Esophagus muscularis mucosa (tissue), 4 donors: ENCODE results near the gene GFAP. TPM values are rescaled to one million over a fixed set of nuclear protein-coding genes. Genes with fewer than 3 reads are reported as not detected.

ENCODE experiments used
- DNase-seq: peaks from one replicate; pipeline ENCODE4 v3.0.0-alpha.2; 2017; ENCODE audit errors: extremely low spot score
- H3K27ac ChIP-seq, 4 donors: fragments of 200-600 bp; sonication (generic); replicated peaks in 1 of 4; 1 replicate in 3 of 4; 2 replicates in 1 of 4; pipeline ENCODE4 v1.5.1; 2016 to 2019; ENCODE audit warnings: mild to moderate bottlenecking in 1 of 4
- H3K27me3 ChIP-seq, 4 donors: fragments of 200-600 bp; sonication (generic); one replicate each; pipeline versions ENCODE4 v1.5.1 to v1.6.0; 2016 to 2019
- H3K36me3 ChIP-seq, 4 donors: fragments of 200-600 bp; sonication (generic); one replicate each; pipeline ENCODE4 v1.5.1; 2016 to 2019
- H3K4me1 ChIP-seq, 4 donors: fragments of 200-600 bp; sonication (generic); one replicate each; pipeline ENCODE4 v1.5.1; 2016 to 2019
- H3K4me3 ChIP-seq, 4 donors: fragments of 200-600 bp; sonication (generic); 1 replicate in 2 of 4; 2 replicates in 2 of 4; pipeline ENCODE4 v1.5.1; 2016 to 2019; ENCODE audit warnings: mild to moderate bottlenecking in 4 of 4, moderate library complexity in 1 of 4
- H3K9me3 ChIP-seq, 4 donors: fragments of 200-600 bp; sonication (generic); 1 replicate in 3 of 4; 2 replicates in 1 of 4; pipeline ENCODE4 v1.5.1; 2016 to 2019
- EP300 ChIP-seq: sonication (generic); formaldehyde crosslinking; IDR thresholded peaks from one replicate; pipeline ENCODE4 v1.6.1; 2017; ENCODE audit warnings: antibody characterized with exemption
- POLR2A ChIP-seq: fragments of 450-650 bp; IDR thresholded peaks from one replicate; pipeline ENCODE4 v1.6.1; 2017; ENCODE audit warnings: antibody characterized with exemption, moderate library complexity, mild to moderate bottlenecking, low read depth
- POLR2AphosphoS5 ChIP-seq, 2 donors: sonication (generic); formaldehyde crosslinking; IDR thresholded peaks; one replicate each; pipeline ENCODE4 v1.6.1; 2017; ENCODE audit warnings: antibody characterized with exemption in 2 of 2
- WGBS: methylation state at CpG from one replicate; pipeline ENCODE4 v1.1.5; 2018; 5-methylcytosine and 5-hydroxymethylcytosine counted together
- intact Hi-C: fragments of 100-400 bp; cut with DNase I; formaldehyde crosslinking; loops from one replicate; pipeline ENCODE4 v1.15.1; 2023
- total RNA-seq, 4 donors: library from RNA; depleted of rRNA; stranded (reverse); fragments of >200 nt; gene quantifications; one replicate each; pipeline versions ENCODE4 v1.1.0 to v1.2.1, GENCODE V29; 2016
- TF ChIP-seq, protein P1 (sequence below), 3 experiments: fragments of 200-600 bp in 2 of 3; fragments of 450-650 bp in 1 of 3; sonication (generic) in 2 of 3; IDR thresholded peaks; one replicate each; pipeline ENCODE4 v1.5.1; 2017 to 2019; ENCODE audit warnings: antibody characterized with exemption in 3 of 3, mild to moderate bottlenecking in 2 of 3, moderate library complexity in 1 of 3

The GFAP gene
- total RNA-seq, result 1 to 10 TPM in 2 of 4 donors, not detected in 2; 1.2 to 2.8 TPM

DNA sequence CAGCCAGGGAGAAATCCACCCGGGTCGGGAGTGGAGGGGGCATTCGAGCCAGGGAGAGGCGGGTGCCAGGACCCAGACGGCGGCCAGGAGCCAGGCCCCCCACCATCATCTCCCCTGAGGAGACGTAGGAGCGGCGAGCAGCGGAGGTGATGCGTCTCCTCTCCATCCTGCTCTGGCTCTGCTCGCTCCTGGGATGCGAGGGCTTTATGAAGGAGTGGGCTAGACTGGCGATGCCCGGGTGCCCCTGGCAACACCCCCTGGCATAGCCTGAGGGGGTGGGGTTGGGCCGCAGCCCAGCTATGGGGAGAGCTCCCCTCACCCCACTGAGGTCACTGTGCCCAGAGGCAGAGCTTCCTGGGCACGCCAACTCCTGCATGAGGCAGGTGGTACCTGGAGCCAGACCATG is at the start of gene GFAP:
Gene GFAP (minus strand): TSS at position 180 of the 406 bp plus-strand sequence. CDS start 14 bp downstream, at position 166.
- Histone ChIP-seq H3K27ac (peak within 1 kb of the TSS; percentile 42 to 70 (median 59)), H3K9me3 (no peaks in the 10 kb centered on the region), H3K27me3 (peaks cover 0 to 19% (median 3%) of the 10 kb centered on the region in 4 donors), H3K36me3 (no peaks in the 10 kb centered on the region), H3K4me3 (no peak within 1 kb of the TSS), H3K4me1 (peaks cover 25 to 41% (median 34%) of the 10 kb centered on the region in 4 donors)
- intact Hi-C loops, result no loop called here
- no peak for DNase-seq
- TF ChIP-seq, protein P1, sequence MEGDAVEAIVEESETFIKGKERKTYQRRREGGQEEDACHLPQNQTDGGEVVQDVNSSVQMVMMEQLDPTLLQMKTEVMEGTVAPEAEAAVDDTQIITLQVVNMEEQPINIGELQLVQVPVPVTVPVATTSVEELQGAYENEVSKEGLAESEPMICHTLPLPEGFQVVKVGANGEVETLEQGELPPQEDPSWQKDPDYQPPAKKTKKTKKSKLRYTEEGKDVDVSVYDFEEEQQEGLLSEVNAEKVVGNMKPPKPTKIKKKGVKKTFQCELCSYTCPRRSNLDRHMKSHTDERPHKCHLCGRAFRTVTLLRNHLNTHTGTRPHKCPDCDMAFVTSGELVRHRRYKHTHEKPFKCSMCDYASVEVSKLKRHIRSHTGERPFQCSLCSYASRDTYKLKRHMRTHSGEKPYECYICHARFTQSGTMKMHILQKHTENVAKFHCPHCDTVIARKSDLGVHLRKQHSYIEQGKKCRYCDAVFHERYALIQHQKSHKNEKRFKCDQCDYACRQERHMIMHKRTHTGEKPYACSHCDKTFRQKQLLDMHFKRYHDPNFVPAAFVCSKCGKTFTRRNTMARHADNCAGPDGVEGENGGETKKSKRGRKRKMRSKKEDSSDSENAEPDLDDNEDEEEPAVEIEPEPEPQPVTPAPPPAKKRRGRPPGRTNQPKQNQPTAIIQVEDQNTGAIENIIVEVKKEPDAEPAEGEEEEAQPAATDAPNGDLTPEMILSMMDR (IDR thresholded peaks at IDR 0.05), result no peak
- TF ChIP-seq POLR2A (no peak), POLR2AphosphoS5 (IDR thresholded peaks at IDR 0.05) (no peak), EP300 (no peak)
- 88% methylated on average over 4 of the region's 17 CpGs for WGBS

GRCh38 chr17:44961921-44962350 is 46.6 kb upstream of the GFAP start:
- no peak for TF ChIP-seq EP300
- TF ChIP-seq POLR2A, result no peak
- TF ChIP-seq, protein P1 (IDR thresholded peaks at IDR 0.05), result no peak
- no peak for TF ChIP-seq POLR2AphosphoS5 (IDR thresholded peaks at IDR 0.05)
- Histone ChIP-seq H3K4me3 (no peak overlapping the region), H3K9me3 (no peaks in the 10 kb centered on the region), H3K4me1 (peaks cover 3 to 21% (median 16%) of the 10 kb centered on the region in 4 donors), H3K27me3 (peaks cover under 1 to 77% (median 17%) of the 10 kb centered on the region in 4 donors), H3K27ac (no peak overlapping the region), H3K36me3 (no peaks in the 10 kb centered on the region)
- no peak for DNase-seq
- intact Hi-C loops, result no loop called here
- WGBS, result 78% methylated on average over 6 of the region's 7 CpGs

- intact Hi-C loops, result no loop called here
- peaks cover 0 to 11% (median 9%) of the 10 kb centered on the region in 4 donors for H3K4me1 ChIP-seq
- no peaks in the 10 kb centered on the region for H3K36me3 ChIP-seq
- no peak overlapping the region for H3K27ac ChIP-seq
- no peaks in the 10 kb centered on the region for H3K9me3 ChIP-seq
- 65% methylated on average over 2 of the region's 2 CpGs for WGBS
- H3K27me3 ChIP-seq, result peaks cover 0 to 77% (median 6%) of the 10 kb centered on the region in 4 donors
- DNase-seq, result no peak
- TF ChIP-seq, protein P1 (IDR thresholded peaks at IDR 0.05), result no peak
- TF ChIP-seq POLR2AphosphoS5 (IDR thresholded peaks at IDR 0.05), result no peak
- no peak for TF ChIP-seq EP300
- TF ChIP-seq POLR2A, result no peak
- no peak overlapping the region for H3K4me3 ChIP-seq
These were observed 45.4 kb upstream of the GFAP start for GRCh38 chr17:44960691-44961090.

GRCh38 chr17:44959821-44960531 is 44.7 kb upstream of the GFAP start:
- H3K27ac ChIP-seq, result no peak overlapping the region
- H3K27me3 ChIP-seq, result peaks cover 0 to 72% (median 3%) of the 10 kb centered on the region in 4 donors
- no peaks in the 10 kb centered on the region for H3K36me3 ChIP-seq
- intact Hi-C loops, result no loop called here
- peaks cover 0 to 11% (median 9%) of the 10 kb centered on the region in 4 donors for H3K4me1 ChIP-seq
- H3K9me3 ChIP-seq, result no peaks in the 10 kb centered on the region
- TF ChIP-seq EP300 (no peak), POLR2A (no peak), POLR2AphosphoS5 (IDR thresholded peaks at IDR 0.05) (no peak)
- TF ChIP-seq, protein P1 (IDR thresholded peaks at IDR 0.05), result no peak
- WGBS, result 32% methylated on average over 25 of the region's 56 CpGs
- no peak for DNase-seq
- peak overlapping the region in 3 of 4 donors; percentile 9 to 28 (median 12) for H3K4me3 ChIP-seq
